Measurements from ENCODE around the gene GBX1. TPM values are rescaled to one million over a fixed set of nuclear protein-coding genes. Genes with fewer than 3 reads are reported as not detected.

Gene GBX1
- polyA plus RNA-seq, 1 donor (not counting 4 experiments of a cell fraction or from before 2014, with no cell fraction given) = not detected

DNA sequence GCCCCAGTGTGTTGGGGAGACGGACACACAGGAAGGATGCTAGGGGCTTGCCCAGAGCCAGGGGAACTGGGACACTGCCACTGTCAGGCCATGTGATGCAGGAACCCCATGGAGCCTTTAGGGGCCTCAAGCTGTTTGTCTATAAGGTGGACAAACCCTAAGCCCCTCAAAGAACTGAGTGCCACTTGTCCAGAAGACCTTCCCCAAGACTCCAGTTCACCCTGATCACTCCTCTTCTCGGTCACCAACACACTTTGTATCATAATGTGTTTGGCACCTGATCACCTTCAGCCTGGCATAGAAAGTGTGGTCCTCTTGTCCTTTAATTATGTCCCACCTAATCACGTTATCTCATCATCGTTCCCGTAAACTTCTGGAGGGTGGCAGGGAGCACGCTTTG lies 42.1 kb upstream of the GBX1 start:
- Histone ChIP-seq H3K4me2 (ENCODE audit: control insufficient read depth, extremely low read depth, insufficient read depth, low read depth, low read length) (no peak overlapping the region), H3K9me3 (ENCODE audit: control insufficient read depth, low read depth, low read length) (no peaks in the 10 kb centered on the region), H3K4me1 (ENCODE audit: control insufficient read depth, extremely low read depth, insufficient read depth, low read length) (no peaks in the 10 kb centered on the region), H3K9ac (ENCODE audit: control insufficient read depth, extremely low read depth, insufficient read depth, low read length) (no peak overlapping the region), H3K27ac (ENCODE audit: control insufficient read depth, insufficient read depth, low read length) (no peak overlapping the region), H3K79me2 (ENCODE audit: control insufficient read depth, insufficient read depth, low read length) (no peaks in the 10 kb centered on the region), H3K36me3 (ENCODE audit: control insufficient read depth in 2 of 2, extremely low read depth in 1 of 2, insufficient read depth in 2 of 2, low read length in 2 of 2) (peaks cover 9 to 11% of the 10 kb centered on the region in 2 experiments), H4K20me1 (ENCODE audit: control insufficient read depth, extremely low read depth, insufficient read depth, low read length) (no peaks in the 10 kb centered on the region), H3K27me3 (ENCODE audit: control insufficient read depth, extremely low read depth, insufficient read depth, low read length) (peaks cover 18% of the 10 kb centered on the region), H2AFZ (ENCODE audit: control insufficient read depth, low read length) (no peak overlapping the region), H3K9me1 (ENCODE audit: control insufficient read depth, extremely low read depth, insufficient read depth, low read length) (no peaks in the 10 kb centered on the region), H3K4me3 (ENCODE audit: control insufficient read depth in 2 of 3, extremely low read depth in 1 of 3, insufficient read depth in 2 of 3, low read depth in 1 of 3, low read length in 3 of 3) (no peak overlapping the region)
- dilution Hi-C loops (cut with MboI; ENCODE audit: extremely low pct_ligation_motif_present, low sequenced_read_pairs) = no loop called here
- DNase-seq (ENCODE audit: low read depth, low spot score) (no peak), FAIRE-seq (no peak)
- no peak for TF ChIP-seq CTCF (optimal IDR thresholded peaks at IDR 0.05 in 1 of 3, IDR thresholded peaks at IDR 0.05 in 1 of 3, conservative IDR thresholded peaks at IDR 0.05 in 1 of 3; ENCODE audit: extremely low read depth in 1 of 3, insufficient read depth in 2 of 3, low read length in 3 of 3)
- TF ChIP-seq EZH2 (IDR thresholded peaks at IDR 0.05; ENCODE audit: low read length) = no peak

- Histone ChIP-seq H3K9ac (ENCODE audit: control insufficient read depth, extremely low read depth, insufficient read depth, low read length) (no peak overlapping the region), H3K9me3 (ENCODE audit: control insufficient read depth, low read depth, low read length) (no peaks in the 10 kb centered on the region), H3K79me2 (ENCODE audit: control insufficient read depth, insufficient read depth, low read length) (no peaks in the 10 kb centered on the region), H3K4me2 (ENCODE audit: control insufficient read depth, extremely low read depth, insufficient read depth, low read depth, low read length) (no peak overlapping the region), H3K27ac (ENCODE audit: control insufficient read depth, insufficient read depth, low read length) (no peak overlapping the region), H3K27me3 (ENCODE audit: control insufficient read depth, extremely low read depth, insufficient read depth, low read length) (peaks cover 30% of the 10 kb centered on the region), H3K4me1 (ENCODE audit: control insufficient read depth, extremely low read depth, insufficient read depth, low read length) (no peaks in the 10 kb centered on the region), H3K4me3 (ENCODE audit: control insufficient read depth in 2 of 3, extremely low read depth in 1 of 3, insufficient read depth in 2 of 3, low read depth in 1 of 3, low read length in 3 of 3) (no peak overlapping the region), H2AFZ (ENCODE audit: control insufficient read depth, low read length) (no peak overlapping the region), H4K20me1 (ENCODE audit: control insufficient read depth, extremely low read depth, insufficient read depth, low read length) (no peaks in the 10 kb centered on the region), H3K9me1 (ENCODE audit: control insufficient read depth, extremely low read depth, insufficient read depth, low read length) (no peaks in the 10 kb centered on the region), H3K36me3 (ENCODE audit: control insufficient read depth in 2 of 2, extremely low read depth in 1 of 2, insufficient read depth in 2 of 2, low read length in 2 of 2) (peaks cover 2 to 3% of the 10 kb centered on the region in 2 experiments)
- TF ChIP-seq CTCF (optimal IDR thresholded peaks at IDR 0.05 in 1 of 3, IDR thresholded peaks at IDR 0.05 in 1 of 3, conservative IDR thresholded peaks at IDR 0.05 in 1 of 3; ENCODE audit: extremely low read depth in 1 of 3, insufficient read depth in 2 of 3, low read length in 3 of 3) (no peak), EZH2 (IDR thresholded peaks at IDR 0.05; ENCODE audit: low read length) (no peak)
- dilution Hi-C loops (cut with MboI; ENCODE audit: extremely low pct_ligation_motif_present, low sequenced_read_pairs) = no loop called here
- no peak for DNase-seq (ENCODE audit: low read depth, low spot score)
- no peak for FAIRE-seq
Observed at GRCh38 chr7:151208253-151208862, 40.9 kb upstream of the GBX1 start.
